Measurements from ENCODE around the gene SERBP1. TPM values are rescaled to one million over a fixed set of nuclear protein-coding genes. Genes with fewer than 3 reads are reported as not detected.
"Not testable (repeated sequence)": the region's sequence is repeated elsewhere in the genome, so short reads cannot be mapped to it uniquely, and the experiment has no call there.

Gene SERBP1
- total RNA-seq, 2 donors from 2014 or later = 103 to 122 TPM

DNA sequence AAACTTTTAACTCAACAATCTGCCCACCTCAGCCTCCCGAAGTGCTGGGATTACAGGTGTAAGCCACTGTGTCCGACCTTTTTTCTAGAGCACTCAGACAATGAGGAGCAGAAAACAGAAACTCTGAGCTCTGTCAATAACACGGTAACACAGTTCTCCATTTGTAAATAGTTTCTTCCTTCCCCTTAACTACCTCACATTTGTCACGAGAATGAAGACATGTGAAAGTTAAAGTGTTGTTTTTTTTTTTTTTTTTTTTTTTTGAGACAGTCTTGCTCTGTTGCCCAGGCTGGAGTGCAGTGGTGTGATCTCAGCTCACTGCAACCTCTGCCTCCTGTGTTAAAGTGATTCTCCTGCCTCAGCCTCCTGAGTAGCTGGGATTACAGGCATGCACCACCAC lies 12.5 kb downstream of the SERBP1 start:
- not testable (repeated sequence) for ATAC-seq

DNA sequence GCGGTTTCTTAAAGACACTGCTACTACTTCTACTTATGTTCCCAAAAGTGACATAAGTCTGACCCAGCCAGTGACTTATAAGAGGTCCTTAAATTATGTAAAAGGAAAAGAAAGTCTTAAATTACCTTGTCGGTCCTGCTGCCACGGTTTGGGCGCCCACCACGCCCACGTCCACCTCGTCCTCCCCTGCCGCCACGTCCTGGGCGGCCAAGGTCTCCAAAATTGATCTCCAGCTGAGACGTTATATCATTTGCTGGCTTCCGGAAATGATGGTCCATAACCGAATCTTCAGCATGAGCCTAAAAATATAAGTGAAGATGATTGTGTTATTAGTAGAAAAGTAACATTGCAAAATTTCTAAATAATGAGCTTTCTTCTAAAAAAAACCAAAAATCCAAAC lies 15.2 kb downstream of the SERBP1 start:
- DNase-seq = no peak
- no peak for ATAC-seq
- intact Hi-C loops (cut with DNase I) = no loop called here

More for the DNA sequence above, 12.5 kb downstream of the SERBP1 start:
- intact Hi-C loops (cut with DNase I); DNase-seq: not testable (repeated sequence)

DNA sequence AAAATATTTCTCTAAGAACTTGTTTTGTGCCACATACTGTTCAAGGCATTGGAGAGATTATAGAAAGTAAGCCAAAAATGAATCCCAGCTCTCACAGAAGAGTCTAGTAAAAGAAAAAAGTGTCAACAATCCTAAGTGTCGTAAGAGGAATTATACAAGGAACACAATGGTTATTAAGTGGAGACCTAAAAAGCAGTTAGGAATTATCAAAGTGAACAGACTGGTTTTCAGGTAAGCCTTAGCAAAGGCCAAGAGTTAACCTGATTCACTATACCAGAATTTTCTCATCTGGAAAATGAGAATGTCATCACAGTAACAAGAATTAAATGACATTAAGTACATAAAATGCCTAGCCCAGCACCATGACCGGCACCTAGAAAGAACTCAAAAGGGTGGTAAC lies 15.6 kb downstream of the SERBP1 start:
- intact Hi-C loops (cut with DNase I) = no loop called here
- no peak for ATAC-seq
- no peak for DNase-seq

DNA sequence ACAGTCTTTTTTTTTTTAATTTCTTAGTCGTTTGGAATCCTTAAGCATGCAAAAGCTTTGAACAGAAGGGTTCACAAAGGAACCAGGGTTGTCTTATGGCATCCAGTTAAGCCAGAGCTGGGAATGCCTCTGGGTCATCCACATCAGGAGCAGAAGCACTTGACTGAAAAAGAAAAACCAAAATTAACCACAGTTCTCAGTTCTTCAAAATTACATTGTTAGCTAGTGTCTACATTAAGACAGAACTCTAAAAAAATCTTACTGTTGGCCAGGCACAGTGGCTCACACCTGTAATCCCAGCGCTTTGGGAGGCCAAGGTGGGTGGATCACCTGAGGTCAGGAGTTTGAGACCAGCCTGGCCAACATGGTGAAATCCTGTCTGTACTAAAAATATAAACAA lies 17.1 kb downstream of the SERBP1 start:
- ATAC-seq; DNase-seq; intact Hi-C loops (cut with DNase I): not testable (repeated sequence)

DNA sequence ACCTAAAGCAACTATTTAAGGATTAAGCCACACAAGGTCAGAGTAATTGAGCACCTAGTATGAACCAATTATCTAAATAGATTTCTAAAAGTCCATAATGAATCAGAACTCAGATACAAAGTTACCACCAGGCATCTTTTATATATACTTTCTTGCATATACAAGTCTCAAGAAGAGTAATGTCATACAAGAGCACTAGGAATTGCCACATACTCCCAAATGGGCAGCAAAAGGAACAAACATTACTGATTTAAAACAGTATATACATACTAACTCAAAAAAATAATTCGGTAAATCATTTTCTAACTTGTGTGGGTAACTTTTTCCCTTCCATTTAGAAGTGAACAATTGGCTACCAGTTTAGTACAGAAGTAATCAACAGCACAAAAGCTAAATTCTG lies 22.1 kb downstream of the SERBP1 start:
- DNase-seq (no peak), ATAC-seq (no peak)
- intact Hi-C loops (cut with DNase I) = no loop called here

DNA sequence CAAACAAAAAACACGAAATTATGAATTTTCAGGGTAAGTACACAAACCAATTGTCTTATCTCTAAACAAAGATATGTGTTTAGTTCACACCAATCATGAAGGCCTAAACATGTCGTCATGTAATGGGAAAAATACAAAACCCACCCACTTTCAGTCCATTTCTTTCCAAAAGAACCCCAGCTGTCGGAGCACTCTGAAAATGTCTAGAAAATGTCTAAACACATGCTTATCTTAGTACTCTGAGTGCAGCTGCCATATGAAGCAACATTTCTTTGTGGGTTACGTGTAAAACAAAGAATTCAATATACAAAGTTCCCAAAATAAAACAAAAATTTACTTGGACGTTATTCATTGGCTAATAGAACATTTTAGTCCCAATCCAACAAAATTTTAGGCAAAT lies 22.7 kb downstream of the SERBP1 start:
- no peak for DNase-seq
- intact Hi-C loops (cut with DNase I) = no loop called here
- ATAC-seq = peak in 1 of 2 donors; percentile 57

DNA sequence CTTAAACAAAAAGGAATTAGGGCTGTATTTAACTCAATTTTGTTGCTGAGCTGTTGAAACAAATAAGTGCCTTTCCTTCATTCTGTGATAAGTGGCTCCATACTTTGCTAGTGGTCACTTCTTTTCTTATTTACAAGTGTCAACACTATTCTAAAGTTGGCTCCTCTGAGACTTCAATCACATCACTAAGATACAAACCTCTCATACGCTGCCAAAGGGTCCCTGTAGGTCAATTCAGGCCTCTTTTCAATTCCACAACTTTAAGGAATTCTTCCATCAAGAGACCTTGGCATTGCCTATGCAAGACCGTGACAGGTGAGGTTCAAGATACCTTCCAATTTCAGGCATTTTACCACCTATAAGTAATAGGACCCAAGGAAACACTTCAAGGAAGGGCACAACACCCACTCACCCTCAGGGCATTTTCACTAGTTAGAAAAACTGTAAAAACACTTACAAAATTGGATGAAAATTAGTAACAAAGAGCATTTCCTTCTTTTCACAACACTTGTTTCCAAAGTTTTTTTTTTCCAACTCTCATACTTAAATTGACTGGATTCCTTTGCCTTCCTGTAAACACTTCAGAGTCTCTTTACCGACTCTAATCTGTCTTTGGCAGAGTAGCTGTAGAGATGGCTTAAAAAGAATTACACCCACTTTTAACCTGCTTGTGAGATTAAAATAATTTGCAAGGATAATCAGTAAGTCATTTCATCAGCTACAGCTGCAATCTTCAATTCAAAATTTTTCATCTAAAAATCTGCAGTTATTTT lies 24.5 kb downstream of the SERBP1 start:
- intact Hi-C loops (cut with DNase I) = no loop called here
- DNase-seq (no peak), ATAC-seq (no peak)

DNA sequence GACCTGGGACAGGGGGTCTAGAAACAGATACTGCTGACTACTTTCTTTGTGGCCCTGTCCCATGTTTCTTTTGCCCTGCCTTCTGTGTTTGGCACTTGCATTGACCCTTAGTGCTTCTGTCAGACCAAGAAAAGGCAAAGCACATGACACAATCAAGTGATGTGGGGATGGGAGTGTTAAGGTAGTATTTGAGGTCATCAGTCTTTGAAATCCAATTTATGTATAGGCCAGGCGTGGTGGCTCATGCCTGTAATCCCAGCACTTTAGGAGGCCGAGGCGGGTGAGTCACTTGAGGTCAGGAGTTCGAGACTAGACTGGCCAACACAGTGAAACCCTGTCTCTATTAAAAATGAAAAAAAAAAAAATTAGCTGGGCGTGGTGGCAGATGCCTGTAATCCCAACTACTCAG lies 26.0 kb downstream of the SERBP1 start:
- ATAC-seq (no peak), DNase-seq (no peak)
- intact Hi-C loops (cut with DNase I) = no loop called here

DNA sequence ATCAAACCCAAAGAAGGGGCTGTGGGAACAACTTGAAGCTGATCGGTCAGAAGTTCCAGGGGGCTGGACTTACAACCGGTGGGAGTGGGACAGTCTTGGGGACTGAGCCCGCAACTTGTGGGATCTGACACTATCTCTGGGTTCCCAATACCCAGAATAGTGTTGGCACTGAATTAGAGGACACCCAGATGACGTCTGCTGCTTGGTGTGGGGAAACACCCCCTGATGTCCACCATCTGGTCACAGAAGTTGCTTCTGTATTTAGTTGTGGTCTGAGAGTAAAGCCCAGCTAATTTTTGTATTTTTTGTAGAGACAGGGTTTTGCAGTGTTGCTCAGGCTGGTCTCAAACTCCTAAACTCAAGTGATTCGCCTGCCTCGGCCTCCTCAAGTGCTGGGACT lies 28.8 kb downstream of the SERBP1 start:
- intact Hi-C loops (cut with DNase I) = no loop called here
- ATAC-seq (no peak), DNase-seq (no peak)

DNA sequence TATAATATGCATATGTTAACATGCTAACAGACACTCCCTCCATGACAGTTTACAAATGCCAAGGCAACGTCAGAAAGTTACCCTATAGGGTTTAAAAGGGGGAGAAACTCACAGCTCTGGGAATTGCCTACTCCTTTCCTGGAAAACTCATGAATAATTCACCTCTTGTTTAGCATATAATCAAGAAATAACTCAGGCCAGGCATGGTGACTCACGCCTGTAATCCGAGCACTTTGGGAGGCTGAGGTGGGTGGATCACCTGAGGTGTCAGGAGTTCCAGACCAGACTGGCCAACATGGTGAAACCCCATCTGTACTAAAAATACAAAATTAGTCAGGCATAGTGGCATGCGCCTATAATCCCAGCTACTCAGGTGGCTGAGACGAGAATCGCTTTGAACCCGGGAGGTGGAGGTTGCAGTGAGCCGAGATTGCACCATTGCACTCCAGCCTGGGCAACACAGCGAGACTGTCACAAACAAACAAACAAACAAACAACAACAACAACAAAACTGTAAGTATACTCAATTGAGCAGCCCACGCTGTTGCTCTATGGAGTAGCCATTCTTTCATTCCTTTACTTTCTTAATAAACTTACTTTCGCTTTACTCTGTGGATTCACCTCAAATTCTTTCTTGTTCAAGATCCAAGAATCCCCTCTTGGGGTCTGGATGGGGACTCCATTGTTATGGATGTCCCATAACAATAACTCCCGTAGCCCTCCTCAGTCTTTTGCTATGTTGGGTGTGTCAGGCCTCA lies 30.0 kb downstream of the SERBP1 start:
- intact Hi-C loops (cut with DNase I); ATAC-seq; DNase-seq: not testable (repeated sequence)

DNA sequence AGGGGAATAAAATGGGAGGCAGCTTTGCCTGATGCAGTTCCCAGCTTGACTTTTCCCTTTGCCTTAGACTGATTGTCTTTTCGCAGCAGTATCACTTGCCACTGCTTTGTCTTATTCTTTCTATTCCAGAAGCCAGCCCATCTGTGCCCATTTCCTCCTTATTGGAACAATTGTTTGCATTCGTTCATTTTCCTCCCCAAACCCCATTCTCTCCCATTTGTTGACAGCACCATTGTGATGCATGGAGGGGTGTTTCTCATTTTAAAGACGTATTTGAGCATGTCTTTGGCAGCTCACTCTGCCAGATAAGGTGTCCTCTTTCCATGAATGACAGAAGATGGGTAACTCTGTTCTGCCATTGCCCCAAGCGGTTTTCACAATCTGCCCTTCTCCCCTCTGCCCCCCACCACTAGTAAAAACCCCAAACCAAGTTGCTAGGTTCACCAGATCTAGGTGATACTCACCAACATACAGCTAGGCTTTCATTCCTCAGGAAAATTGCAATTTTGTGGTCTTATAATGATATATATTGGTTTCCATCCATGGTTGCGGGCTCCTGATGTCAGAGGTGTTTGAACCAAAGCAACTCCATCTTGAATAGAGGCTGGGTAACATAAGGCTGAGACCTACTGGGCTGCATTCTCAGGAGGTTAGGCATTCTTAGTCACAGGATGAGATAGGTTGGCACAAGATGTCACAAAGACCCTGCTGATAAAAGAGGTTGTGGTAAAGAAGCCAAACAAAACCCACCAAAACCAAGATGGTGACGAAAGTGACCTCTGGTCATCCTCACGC lies 30.8 kb downstream of the SERBP1 start:
- DNase-seq (no peak), ATAC-seq (no peak)
- intact Hi-C loops (cut with DNase I) = no loop called here

DNA sequence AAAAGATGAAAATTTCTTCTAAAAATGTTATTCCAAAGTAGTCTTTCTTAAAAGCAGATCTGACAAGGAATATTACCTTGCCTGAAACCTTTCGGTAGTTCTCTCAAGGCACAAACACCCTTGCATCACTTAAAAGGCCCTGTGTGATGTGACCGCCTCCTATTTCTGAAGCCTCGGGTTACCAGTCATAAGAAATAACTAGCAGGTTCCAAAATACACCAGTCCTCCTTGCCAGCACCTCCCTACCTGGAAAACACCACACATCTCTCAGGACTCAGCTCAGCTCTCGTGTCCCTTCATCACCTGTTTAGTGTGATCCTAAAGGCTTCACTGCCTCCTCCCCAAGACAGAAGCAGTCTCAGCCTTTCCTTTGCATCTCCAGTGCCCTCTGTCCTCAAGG lies 35.7 kb downstream of the SERBP1 start:
- ATAC-seq = no peak
- intact Hi-C loops (cut with DNase I) = no loop called here

DNA sequence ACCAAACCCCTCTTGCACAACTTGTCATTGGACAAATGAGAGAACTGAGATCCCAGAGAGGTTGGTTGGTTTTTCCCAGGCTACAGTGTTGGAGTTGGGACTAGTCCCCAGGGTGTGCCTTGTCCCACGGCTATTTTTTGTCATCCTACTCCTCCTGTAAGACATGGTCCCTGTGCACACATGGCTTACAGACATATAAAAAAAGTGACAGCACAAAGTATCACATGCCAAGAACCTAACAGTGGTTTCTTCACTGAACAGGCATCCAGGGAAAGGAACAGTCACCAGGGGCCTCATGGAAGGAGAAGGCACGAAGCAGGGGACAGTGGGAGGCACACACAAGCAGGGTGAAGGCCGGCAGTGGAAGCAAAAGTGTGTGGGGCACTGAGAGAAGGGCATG lies 36.5 kb downstream of the SERBP1 start:
- DNase-seq = no peak
- intact Hi-C loops (cut with DNase I) = no loop called here
- ATAC-seq = peak; percentile 14 to 19

More for the DNA sequence above, 35.7 kb downstream of the SERBP1 start:
- DNase-seq = no peak

DNA sequence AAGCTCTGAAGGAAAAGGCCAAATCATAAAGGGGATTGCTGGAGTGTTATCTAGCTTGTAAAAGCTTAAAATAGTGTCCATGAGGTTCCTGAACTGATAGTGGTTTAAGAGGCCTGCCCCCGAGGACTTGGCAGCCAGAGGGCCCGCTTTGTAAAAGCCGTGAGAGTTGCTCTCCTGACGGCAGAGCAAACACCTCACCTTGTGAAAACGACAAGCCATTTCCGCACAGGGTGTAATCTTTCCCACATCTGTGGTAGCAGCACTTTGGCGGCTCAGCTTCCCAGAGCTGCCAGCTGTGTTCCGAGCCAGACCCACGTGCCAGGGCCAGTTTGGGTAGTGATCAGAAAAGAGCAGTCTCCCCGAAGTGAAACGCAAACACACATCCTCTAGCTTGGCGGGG lies 37.0 kb downstream of the SERBP1 start:
- DNase-seq (peak; percentile 44), ATAC-seq (peak; percentile 78 to 83)
- intact Hi-C loops (cut with DNase I) = no loop called here

DNA sequence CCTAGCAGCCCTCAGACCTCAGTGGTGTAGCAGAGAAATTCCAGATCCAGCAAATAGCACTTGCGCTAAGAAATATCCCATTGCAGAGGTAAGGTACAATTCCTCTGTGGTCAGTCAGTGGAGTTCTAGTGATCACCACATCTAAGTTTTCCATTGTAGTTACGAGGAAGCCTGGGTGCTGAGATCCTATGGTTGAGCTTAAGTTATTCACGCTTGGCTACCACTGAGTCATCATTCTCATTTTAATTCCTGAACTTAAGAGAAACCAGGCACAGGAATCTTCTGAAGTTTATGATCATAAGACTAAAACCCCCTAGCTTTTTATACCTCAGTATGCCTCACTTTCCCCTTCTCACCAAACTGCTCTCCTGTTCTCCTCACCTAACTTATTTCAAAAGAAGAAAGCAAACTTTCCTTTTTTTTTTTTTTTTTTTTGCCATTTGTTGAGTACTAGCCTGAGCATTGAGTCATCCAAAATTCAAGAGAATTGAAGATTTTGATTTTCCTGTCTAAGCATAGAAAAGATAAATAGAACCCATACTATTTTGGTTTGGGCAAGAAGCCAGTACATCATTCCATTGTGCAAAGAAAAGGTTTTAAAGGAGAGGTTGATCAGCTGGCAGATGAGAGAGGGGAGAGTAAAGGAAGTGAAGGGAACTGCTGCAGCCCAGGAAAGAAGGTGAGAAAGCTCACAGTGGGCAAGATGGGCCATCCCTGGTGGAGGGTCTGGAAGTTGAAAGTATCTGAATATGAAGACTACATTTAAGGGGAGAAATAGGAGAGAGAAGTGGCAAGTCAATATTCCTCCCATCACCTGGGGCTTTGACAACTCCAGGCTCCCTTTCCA lies 39.9 kb downstream of the SERBP1 start:
- intact Hi-C loops (cut with DNase I) = no loop called here
- no peak for DNase-seq
- no peak for ATAC-seq

DNA sequence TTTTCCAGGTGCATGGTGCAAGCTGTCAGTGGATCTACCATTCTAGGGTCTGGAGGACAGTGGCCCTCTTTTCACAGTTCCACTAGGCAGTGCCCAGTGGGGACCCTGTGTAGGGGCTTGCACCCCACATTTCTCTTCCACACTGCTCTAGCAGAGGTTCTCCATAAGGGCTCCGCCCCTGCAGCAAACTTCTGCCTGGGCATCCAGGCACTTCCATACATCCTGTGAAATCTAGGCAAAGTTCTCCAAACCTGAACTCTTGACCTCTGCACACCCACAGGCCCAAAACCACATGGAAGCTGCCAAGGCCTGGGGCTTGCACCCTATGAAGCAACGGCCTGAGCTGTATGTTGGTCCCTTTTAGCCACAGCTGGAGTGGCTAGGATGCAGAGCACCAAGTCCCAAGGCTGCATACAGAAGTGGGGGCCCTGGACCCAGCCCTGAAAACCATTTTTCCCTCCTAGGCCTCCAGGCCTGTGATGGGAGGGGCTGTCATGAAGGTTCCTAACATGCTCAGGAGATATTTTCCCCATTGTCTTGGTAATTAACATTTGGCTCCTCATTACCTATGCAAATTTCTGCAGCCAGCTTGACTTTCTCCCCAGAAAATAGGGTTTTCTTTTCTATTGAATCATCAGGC lies 46.1 kb downstream of the SERBP1 start:
- intact Hi-C loops (cut with DNase I) = no loop called here
- no peak for DNase-seq
- no peak for ATAC-seq

DNA sequence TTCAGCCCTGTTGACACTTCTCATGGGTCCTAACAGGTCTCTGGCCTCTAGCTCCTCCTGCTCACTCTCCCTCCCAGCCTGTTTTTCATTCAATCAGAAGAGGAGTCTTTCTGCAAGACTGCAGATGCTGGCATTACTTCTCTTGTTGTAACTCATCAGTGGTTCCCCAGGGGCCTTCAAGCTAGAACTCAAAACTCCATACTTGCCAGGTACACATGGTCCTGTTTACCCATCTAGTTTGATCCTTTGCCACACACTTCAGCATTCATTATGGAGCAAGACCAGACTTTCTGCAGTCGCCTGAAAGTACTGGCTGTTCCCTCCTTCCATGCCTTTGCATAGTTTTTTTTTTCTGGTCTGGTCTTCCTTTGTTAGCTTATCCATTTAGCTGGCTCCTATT lies 47.9 kb downstream of the SERBP1 start:
- ATAC-seq = no peak
- intact Hi-C loops (cut with DNase I) = no loop called here
- no peak for DNase-seq

DNA sequence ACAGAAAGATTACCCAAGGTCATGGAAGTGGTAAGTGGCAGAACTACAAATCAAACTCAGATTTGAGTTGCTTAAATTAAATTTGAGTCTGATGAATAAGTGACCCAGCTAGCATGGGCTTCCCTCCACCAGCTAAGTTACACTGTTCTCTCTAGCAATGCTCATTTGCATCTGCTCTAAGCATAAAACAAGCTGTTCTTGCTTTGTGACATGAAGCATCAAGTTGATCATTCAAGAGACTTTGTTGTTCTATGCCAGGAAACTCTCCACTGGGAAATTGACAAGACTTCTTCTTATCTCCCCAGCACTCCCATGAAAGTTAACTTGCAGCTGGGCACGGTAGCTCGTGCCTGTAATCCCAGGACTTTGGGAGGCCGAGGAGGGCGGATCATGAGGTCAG lies 49.0 kb downstream of the SERBP1 start:
- ATAC-seq = no peak
- intact Hi-C loops (cut with DNase I) = no loop called here
- DNase-seq = no peak

DNA sequence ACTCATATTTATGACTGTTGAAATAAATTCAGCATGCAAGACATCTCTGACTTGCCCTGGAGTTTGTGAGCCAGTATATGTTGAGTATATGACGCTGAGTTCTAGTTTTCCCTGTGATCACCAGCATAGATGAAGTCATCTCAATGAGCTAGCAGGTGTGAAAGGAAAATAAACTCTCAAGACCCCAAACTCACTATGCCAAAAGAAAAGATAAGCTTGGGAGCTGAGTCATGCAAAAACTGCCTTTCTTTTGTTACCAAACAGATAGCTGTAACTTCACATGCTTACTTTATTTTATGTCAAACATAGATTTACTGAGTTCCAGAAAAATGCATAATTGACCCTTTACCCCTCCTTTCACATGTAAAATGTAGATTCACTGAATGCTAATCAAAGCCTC lies 52.9 kb downstream of the SERBP1 start:
- intact Hi-C loops (cut with DNase I) = no loop called here
- ATAC-seq = no peak
- no peak for DNase-seq
